WERI-Rb-1 (cell line): Measurements from ENCODE around the gene RUSF1.

Experiments
- DNase-seq: peaks from one replicate; pipeline ENCODE4 v3.0.0-alpha.2; 2020
- H3K27ac ChIP-seq: fragments of 250-450 bp; sonication (Bioruptor Pico); 2 replicates; pipeline ENCODE4 v1.5.1; 2020; ENCODE audit warnings: mild to moderate bottlenecking, moderate library complexity
- H3K27me3 ChIP-seq: fragments of 250-450 bp; sonication (Bioruptor Pico); 2 replicates; pipeline ENCODE4 v1.5.1; 2021; ENCODE audit warnings: mild to moderate bottlenecking, low read depth, moderate library complexity; ENCODE audit not compliant: insufficient read depth, severe bottlenecking
- H3K36me3 ChIP-seq: fragments of 250-450 bp; sonication (Bioruptor Pico); 2 replicates; pipeline ENCODE4 v1.5.1; 2020; ENCODE audit warnings: mild to moderate bottlenecking, moderate library complexity
- H3K4me3 ChIP-seq: 2 replicates; pipeline ENCODE4 v1.5.1; 2011; ENCODE audit warnings: low read depth, mild to moderate bottlenecking, control low read depth, low read length
- H3K9me3 ChIP-seq: fragments of 250-450 bp; sonication (Bioruptor Pico); 2 replicates; pipeline ENCODE4 v1.5.1; 2021; ENCODE audit warnings: mild to moderate bottlenecking, moderate library complexity; ENCODE audit not compliant: severe bottlenecking
- CTCF ChIP-seq: IDR thresholded peaks from 2 replicates; pipeline ENCODE4 v1.5.1; 2011; ENCODE audit warnings: low read depth, mild to moderate bottlenecking, control low read depth, inconsistent platforms, low read length

The RUSF1 gene

GRCh38 chr16:31493506-31494125 is 14.6 kb downstream of the RUSF1 start:
- Histone ChIP-seq H3K36me3 (peaks cover 8% of the 10 kb centered on the region), H3K9me3 (no peaks in the 10 kb centered on the region), H3K27me3 (no peaks in the 10 kb centered on the region), H3K27ac (no peak overlapping the region), H3K4me3 (no peak overlapping the region)
- TF ChIP-seq CTCF = no peak
- DNase-seq = no peak

GRCh38 chr16:31491778-31492418 is 16.3 kb downstream of the RUSF1 start:
- no peak overlapping the region for H3K27ac ChIP-seq
- H3K4me3 ChIP-seq = no peak overlapping the region
- DNase-seq = no peak
- H3K27me3 ChIP-seq = no peaks in the 10 kb centered on the region
- peaks cover 3% of the 10 kb centered on the region for H3K36me3 ChIP-seq
- TF ChIP-seq CTCF = no peak
- no peaks in the 10 kb centered on the region for H3K9me3 ChIP-seq

- no peak for TF ChIP-seq CTCF
- peaks cover 3% of the 10 kb centered on the region; the same call in 1 of the 2 replicates for H3K36me3 ChIP-seq
- H3K9me3 ChIP-seq = no peaks in the 10 kb centered on the region
- no peaks in the 10 kb centered on the region for H3K27me3 ChIP-seq
- no peak overlapping the region for H3K27ac ChIP-seq
- no peak overlapping the region for H3K4me3 ChIP-seq
- no peak for DNase-seq
Measured at GRCh38 chr16:31489616-31490584, 18.3 kb downstream of the RUSF1 start.

- H3K4me3 ChIP-seq = no peak overlapping the region
- H3K9me3 ChIP-seq = no peaks in the 10 kb centered on the region
- H3K36me3 ChIP-seq = peaks cover 3% of the 10 kb centered on the region; the same call in 1 of the 2 replicates
- no peak overlapping the region for H3K27ac ChIP-seq
- no peak for TF ChIP-seq CTCF
- H3K27me3 ChIP-seq = no peaks in the 10 kb centered on the region
- DNase-seq = no peak
Measured at GRCh38 chr16:31489298-31489564, 19.0 kb downstream of the RUSF1 start.

- no peak overlapping the region for H3K27ac ChIP-seq
- no peak overlapping the region for H3K4me3 ChIP-seq
- H3K27me3 ChIP-seq = no peaks in the 10 kb centered on the region
- no peak for TF ChIP-seq CTCF
- peaks cover 3% of the 10 kb centered on the region; the same call in 1 of the 2 replicates for H3K36me3 ChIP-seq
- H3K9me3 ChIP-seq = no peaks in the 10 kb centered on the region
- DNase-seq = no peak
Measured at GRCh38 chr16:31488468-31489297, 19.5 kb downstream of the RUSF1 start.
